Measurements from ENCODE around the gene RNU1-4. TPM values are rescaled to one million over a fixed set of nuclear protein-coding genes. Genes with fewer than 3 reads are reported as not detected.
A peak's percentile ranks its signal among the peaks of the same experiment; 100 is the strongest.
"Not testable (repeated sequence)": the region's sequence is repeated elsewhere in the genome, so short reads cannot be mapped to it uniquely, and the experiment has no call there.

Gene RNU1-4
- total and polyA plus RNA-seq, 4 donors, result 7,231 to 8,154 TPM; not detected in 2

GRCh38 chr1:16779525-16779924 is 39.2 kb downstream of the RNU1-4 start:
- H3K27me3 ChIP-seq (ENCODE audit: control insufficient read depth in 1 of 2, insufficient read depth in 2 of 2, low read length in 1 of 2); H3K27ac ChIP-seq (ENCODE audit: low read depth in 1 of 2, low read length in 2 of 2); H3K36me3 ChIP-seq (ENCODE audit: control insufficient read depth in 1 of 2, insufficient read depth in 2 of 2, low read length in 1 of 2); intact Hi-C loops (cut with DNase I); H3K9me3 ChIP-seq (ENCODE audit: control insufficient read depth, low read length); DNase-seq; H3K4me3 ChIP-seq (ENCODE audit: low read length in 2 of 2); H3K4me1 ChIP-seq (ENCODE audit: control insufficient read depth in 1 of 2, insufficient read depth in 2 of 2, low read length in 2 of 2); ATAC-seq (ENCODE audit: low FRiP score): not testable (repeated sequence)
- 89 to 91% methylated on average over 5 of the region's 5 CpGs for WGBS, 2 donors

GRCh38 chr1:16781033-16781432 is 40.7 kb downstream of the RNU1-4 start:
- DNase-seq; H3K9me3 ChIP-seq (ENCODE audit: control insufficient read depth, low read length); H3K27me3 ChIP-seq (ENCODE audit: control insufficient read depth in 1 of 2, insufficient read depth in 2 of 2, low read length in 1 of 2); H3K36me3 ChIP-seq (ENCODE audit: control insufficient read depth in 1 of 2, insufficient read depth in 2 of 2, low read length in 1 of 2); H3K4me3 ChIP-seq (ENCODE audit: low read length in 2 of 2); ATAC-seq (ENCODE audit: low FRiP score); H3K27ac ChIP-seq (ENCODE audit: low read depth in 1 of 2, low read length in 2 of 2); H3K4me1 ChIP-seq (ENCODE audit: control insufficient read depth in 1 of 2, insufficient read depth in 2 of 2, low read length in 2 of 2); intact Hi-C loops (cut with DNase I): not testable (repeated sequence)
- WGBS, 2 donors, result no CpG with 5 or more reads among the region's 2 CpGs

GRCh38 chr1:16781625-16782024 is 41.3 kb downstream of the RNU1-4 start:
- intact Hi-C loops (cut with DNase I); H3K4me3 ChIP-seq (ENCODE audit: low read length in 2 of 2); H3K27ac ChIP-seq (ENCODE audit: low read depth in 1 of 2, low read length in 2 of 2); ATAC-seq (ENCODE audit: low FRiP score); H3K9me3 ChIP-seq (ENCODE audit: control insufficient read depth, low read length); H3K27me3 ChIP-seq (ENCODE audit: control insufficient read depth in 1 of 2, insufficient read depth in 2 of 2, low read length in 1 of 2); DNase-seq; H3K36me3 ChIP-seq (ENCODE audit: control insufficient read depth in 1 of 2, insufficient read depth in 2 of 2, low read length in 1 of 2); H3K4me1 ChIP-seq (ENCODE audit: control insufficient read depth in 1 of 2, insufficient read depth in 2 of 2, low read length in 2 of 2): not testable (repeated sequence)
- WGBS, 2 donors, result 90 to 94% methylated on average over 3 of the region's 5 CpGs

GRCh38 chr1:16784955-16785354 is 44.6 kb downstream of the RNU1-4 start:
- intact Hi-C loops (cut with DNase I); ATAC-seq (ENCODE audit: low FRiP score); H3K4me3 ChIP-seq (ENCODE audit: low read length in 2 of 2); H3K27ac ChIP-seq (ENCODE audit: low read depth in 1 of 2, low read length in 2 of 2); H3K4me1 ChIP-seq (ENCODE audit: control insufficient read depth in 1 of 2, insufficient read depth in 2 of 2, low read length in 2 of 2); H3K9me3 ChIP-seq (ENCODE audit: control insufficient read depth, low read length); H3K36me3 ChIP-seq (ENCODE audit: control insufficient read depth in 1 of 2, insufficient read depth in 2 of 2, low read length in 1 of 2); H3K27me3 ChIP-seq (ENCODE audit: control insufficient read depth in 1 of 2, insufficient read depth in 2 of 2, low read length in 1 of 2); DNase-seq: not testable (repeated sequence)
- WGBS, 2 donors, result no CpG with 5 or more reads among the region's 2 CpGs

GRCh38 chr1:16786362-16786761 is 46.0 kb downstream of the RNU1-4 start:
- peak in 1 of 2 donors; percentile 27 for DNase-seq
- H3K36me3 ChIP-seq (ENCODE audit: control insufficient read depth in 1 of 2, insufficient read depth in 2 of 2, low read length in 1 of 2); H3K9me3 ChIP-seq (ENCODE audit: control insufficient read depth, low read length); H3K4me3 ChIP-seq (ENCODE audit: low read length in 2 of 2); H3K27me3 ChIP-seq (ENCODE audit: control insufficient read depth in 1 of 2, insufficient read depth in 2 of 2, low read length in 1 of 2); ATAC-seq (ENCODE audit: low FRiP score); H3K27ac ChIP-seq (ENCODE audit: low read depth in 1 of 2, low read length in 2 of 2); H3K4me1 ChIP-seq (ENCODE audit: control insufficient read depth in 1 of 2, insufficient read depth in 2 of 2, low read length in 2 of 2); intact Hi-C loops (cut with DNase I): not testable (repeated sequence)
- WGBS, 2 donors, result 42 to 66% methylated on average over 4 of the region's 4 CpGs

- WGBS, 2 donors, result 99 to 100% methylated on average over 1 to 2 of the region's 3 CpGs
- H3K4me3 ChIP-seq (ENCODE audit: low read length in 2 of 2); H3K27me3 ChIP-seq (ENCODE audit: control insufficient read depth in 1 of 2, insufficient read depth in 2 of 2, low read length in 1 of 2); H3K9me3 ChIP-seq (ENCODE audit: control insufficient read depth, low read length); intact Hi-C loops (cut with DNase I); ATAC-seq (ENCODE audit: low FRiP score); H3K27ac ChIP-seq (ENCODE audit: low read depth in 1 of 2, low read length in 2 of 2); DNase-seq; H3K36me3 ChIP-seq (ENCODE audit: control insufficient read depth in 1 of 2, insufficient read depth in 2 of 2, low read length in 1 of 2); H3K4me1 ChIP-seq (ENCODE audit: control insufficient read depth in 1 of 2, insufficient read depth in 2 of 2, low read length in 2 of 2): not testable (repeated sequence)
Measured at GRCh38 chr1:16787175-16787574, 46.9 kb downstream of the RNU1-4 start.

- H3K27ac ChIP-seq (ENCODE audit: low read depth in 1 of 2, low read length in 2 of 2); ATAC-seq (ENCODE audit: low FRiP score); DNase-seq; H3K36me3 ChIP-seq (ENCODE audit: control insufficient read depth in 1 of 2, insufficient read depth in 2 of 2, low read length in 1 of 2); H3K4me1 ChIP-seq (ENCODE audit: control insufficient read depth in 1 of 2, insufficient read depth in 2 of 2, low read length in 2 of 2); H3K27me3 ChIP-seq (ENCODE audit: control insufficient read depth in 1 of 2, insufficient read depth in 2 of 2, low read length in 1 of 2); H3K4me3 ChIP-seq (ENCODE audit: low read length in 2 of 2); H3K9me3 ChIP-seq (ENCODE audit: control insufficient read depth, low read length); intact Hi-C loops (cut with DNase I): not testable (repeated sequence)
- WGBS, 2 donors, result 69 to 81% methylated on average over 3 of the region's 5 CpGs
Measured at GRCh38 chr1:16787711-16788110, 47.4 kb downstream of the RNU1-4 start.

Other genes starting within 250 kb of the RNU1-4 start
- gene RNU1-1, start 226.2 kb upstream of the RNU1-4 start, total RNA-seq, result 1,000 to 10,000 TPM; 7,231 to 8,154 TPM
- gene RNU1-1, start 226.2 kb upstream of the RNU1-4 start, polyA plus RNA-seq, result not detected
- 10 to 100 TPM; 15.5 to 55.0 TPM for gene NBPF1, start 127.0 kb upstream of the RNU1-4 start, total RNA-seq
- gene NBPF1, start 127.0 kb upstream of the RNU1-4 start, polyA plus RNA-seq, result 1 to 10 TPM; 7.9 to 9.6 TPM
- 1,000 to 10,000 TPM; 7,231 to 8,154 TPM for gene RNU1-3, start 73.6 kb upstream of the RNU1-4 start, total RNA-seq
- not detected for gene RNU1-3, start 73.6 kb upstream of the RNU1-4 start, polyA plus RNA-seq
- 1,000 to 10,000 TPM; 7,231 to 8,154 TPM for gene RNU1-2, start 155.5 kb downstream of the RNU1-4 start, total RNA-seq
- not detected for gene RNU1-2, start 155.5 kb downstream of the RNU1-4 start, polyA plus RNA-seq
- gene CROCC, start 181.4 kb downstream of the RNU1-4 start, total RNA-seq, result 10 to 100 TPM; 18.6 to 34.1 TPM
- gene CROCC, start 181.4 kb downstream of the RNU1-4 start, polyA plus RNA-seq, result 10 to 100 TPM; 10.5 to 68.7 TPM
- 10 to 100 TPM; 29.9 to 65.3 TPM for gene MFAP2, start 240.1 kb downstream of the RNU1-4 start, total RNA-seq
- gene MFAP2, start 240.1 kb downstream of the RNU1-4 start, polyA plus RNA-seq, result 10 to 100 TPM; 21.3 to 53.6 TPM